Fibroblast of upper back skin (primary cell): ENCODE data around the gene KRT83.

ENCODE experiments used
- DNase-seq: peaks from one replicate; pipeline ENCODE4 v3.0.0-alpha.2; 2013

Gene KRT83

DNA sequence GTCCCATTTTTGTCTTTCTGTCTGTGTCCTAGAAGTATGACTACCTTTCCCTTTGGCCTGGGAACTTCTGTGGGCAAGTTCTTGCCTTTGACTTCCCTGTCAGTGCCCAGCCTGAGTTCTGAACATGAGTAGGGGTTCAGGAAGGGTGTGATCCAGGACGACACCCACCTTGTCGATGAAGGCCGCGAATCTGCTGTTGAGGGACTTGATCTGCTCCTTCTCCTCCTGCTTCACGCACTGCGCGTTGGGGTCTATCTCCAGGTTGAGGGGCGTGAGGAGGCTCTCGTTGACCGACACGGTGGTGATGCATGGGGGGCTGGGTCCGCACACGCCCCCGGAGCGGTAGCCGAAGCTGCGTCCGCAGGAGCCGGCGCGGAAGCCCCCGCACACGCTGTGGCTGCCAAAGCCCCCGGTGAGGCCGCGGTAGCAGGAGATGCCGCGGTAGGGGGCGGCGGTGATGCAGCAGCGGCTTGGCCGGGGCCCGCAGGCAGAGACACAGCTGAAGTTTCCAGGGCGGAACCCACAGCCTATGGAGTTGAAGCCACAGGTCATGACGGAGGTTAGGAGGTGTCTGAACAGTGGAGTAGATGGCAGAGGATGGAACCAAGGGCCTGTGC, at the start of gene KRT83:
KRT83 (minus strand) TSS at position 615 of the 617 bp plus-strand sequence; CDS start at position 552, 63 bp downstream.
- DNase-seq, result no peak

DNA sequence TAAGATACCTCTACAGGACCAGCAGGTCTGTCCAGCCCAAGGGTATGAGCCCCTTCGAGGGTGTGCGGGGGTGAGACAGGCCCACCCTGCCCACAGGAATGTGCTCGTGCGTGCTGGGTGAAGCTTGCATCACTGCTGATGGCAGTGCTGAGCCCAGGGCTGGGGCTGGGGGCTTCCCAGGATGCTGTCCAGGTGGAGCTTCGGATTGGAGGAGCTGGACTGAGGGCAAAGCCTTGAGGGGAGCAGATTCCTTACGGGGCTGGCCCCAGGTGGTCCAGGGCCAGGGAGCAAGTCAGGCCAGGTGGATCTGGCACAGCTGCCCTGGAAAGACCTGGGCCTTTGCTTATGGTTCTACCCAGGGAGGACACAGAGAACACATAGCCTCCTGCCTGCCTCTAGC, 48.6 kb upstream of the KRT83 start:
- no peak for DNase-seq

DNA sequence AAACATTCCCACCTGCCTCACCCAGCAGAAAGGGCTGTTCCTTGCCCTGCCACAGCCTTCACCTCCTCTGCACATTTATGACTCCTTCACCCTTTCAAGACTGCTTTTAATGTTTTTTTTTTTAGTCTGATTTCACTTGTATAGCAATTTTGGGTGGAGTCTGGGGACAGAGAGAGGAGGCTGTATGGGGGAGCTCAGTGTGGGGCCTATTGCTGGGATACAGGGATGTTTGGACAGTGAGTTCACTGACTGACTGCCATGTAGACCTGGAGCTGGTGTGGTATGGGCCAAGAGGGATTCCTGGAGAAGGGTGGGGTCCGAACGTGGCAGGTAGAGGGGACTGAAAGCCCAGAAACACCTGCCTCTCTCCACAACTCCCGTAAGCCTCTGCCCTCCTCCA, 48.0 kb upstream of the KRT83 start:
- DNase-seq, result no peak

DNA sequence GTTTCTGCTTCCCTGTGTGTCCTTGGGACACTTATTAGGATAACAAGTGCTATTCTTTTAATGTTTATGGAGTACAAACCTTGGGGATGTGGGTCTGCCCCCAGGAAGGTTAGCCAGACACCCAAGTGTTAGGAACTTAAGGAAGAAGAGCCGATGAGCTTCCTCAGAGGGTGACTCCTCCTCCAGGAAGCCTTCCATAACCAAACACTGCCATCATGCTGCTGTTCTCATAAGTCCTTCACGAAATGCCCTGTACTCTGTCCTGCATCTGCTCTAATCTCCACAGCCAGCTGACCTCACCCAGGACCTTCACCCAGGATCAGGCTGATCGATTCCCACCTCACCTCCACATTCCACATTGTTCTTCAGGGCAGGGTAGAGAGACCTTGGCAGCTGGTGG, 47.3 kb upstream of the KRT83 start:
- DNase-seq, result no peak

DNA sequence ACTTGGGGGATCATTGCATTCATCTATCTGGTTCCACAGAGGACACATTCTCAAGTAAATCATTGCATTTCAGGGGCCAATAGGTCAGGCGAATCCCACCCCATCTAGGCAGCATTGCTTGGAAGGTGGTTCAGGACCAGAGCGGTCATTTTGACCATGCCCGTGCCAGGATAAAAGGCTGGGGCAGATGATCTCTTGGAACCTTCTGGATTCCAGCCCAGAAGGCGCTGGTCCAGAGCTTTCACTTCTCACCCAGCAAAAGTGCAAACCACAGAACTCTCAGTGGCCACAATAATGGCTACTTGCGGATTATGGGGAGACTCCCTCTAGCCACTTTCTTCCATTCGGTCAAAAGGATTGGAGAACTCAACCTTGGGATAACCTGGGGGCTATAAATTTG, 46.7 kb upstream of the KRT83 start:
- no peak for DNase-seq

DNA sequence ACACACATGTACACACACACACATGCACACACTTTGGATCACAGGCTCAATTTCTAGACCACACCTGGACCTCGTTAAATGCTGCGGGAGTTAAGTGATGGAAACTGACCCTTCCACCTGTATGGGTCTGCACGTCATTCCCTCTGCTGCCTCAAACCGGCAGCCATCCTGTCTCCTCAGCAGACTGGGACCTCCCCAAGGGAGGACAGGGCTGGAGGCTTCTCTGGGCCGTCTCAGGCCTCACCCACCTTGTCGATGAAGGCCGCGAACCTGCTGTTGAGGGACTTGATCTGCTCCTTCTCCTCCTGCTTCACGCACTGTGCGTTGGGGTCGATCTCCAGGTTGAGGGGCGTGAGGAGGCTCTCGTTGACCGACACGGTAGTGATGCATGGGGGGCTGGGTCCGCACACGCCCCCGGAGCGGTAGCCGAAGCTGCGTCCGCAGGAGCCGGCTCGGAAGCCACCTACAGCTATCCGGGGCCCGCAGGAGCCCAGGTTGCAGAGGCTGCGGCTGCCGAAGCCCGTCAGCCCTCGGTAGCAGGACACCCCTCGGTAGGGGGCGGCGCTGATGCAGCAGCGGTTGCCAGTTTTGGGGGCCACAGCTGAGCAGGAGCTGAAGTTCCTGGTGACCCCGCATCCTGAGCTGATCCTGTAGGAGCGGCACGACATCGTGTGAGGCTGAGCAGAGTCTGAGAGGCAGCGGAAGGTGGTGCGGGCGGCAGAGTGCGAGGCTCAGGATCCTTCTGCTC, 45.7 kb upstream of the KRT83 start, which contains the start of gene KRT85:
KRT85 (minus strand) TSS at position 744 of the 748 bp plus-strand sequence; CDS start at position 668, 76 bp downstream.
- DNase-seq, result no peak

DNA sequence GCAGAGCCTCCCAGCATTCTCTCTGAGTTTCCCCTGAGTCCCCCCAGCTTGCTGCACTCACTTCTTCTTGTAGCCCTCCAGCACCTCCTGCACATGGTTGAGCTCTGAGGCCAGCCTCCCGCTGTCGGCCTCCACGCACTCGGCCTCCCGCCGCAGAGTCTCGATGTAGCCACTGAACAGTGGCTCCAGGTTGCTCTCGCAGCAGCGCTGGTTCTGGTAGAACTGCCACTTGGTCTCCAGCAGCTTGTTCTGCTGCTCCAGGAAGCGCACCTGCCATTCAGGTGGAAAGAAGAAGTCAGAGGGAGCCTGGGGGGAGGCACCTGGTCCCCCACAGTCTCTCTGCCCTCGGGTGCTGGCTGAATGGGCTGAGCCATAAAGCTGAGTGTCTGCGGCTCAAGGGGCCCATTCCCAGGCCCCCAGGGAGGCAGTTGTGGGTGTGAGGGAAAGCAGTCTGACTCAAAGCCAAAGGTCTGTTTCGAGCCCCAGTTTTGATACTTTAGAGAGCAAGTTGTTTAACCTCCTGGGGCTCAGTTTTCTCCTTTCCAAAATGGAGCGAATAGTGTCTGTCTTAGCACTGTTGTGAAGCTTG, 43.8 kb upstream of the KRT83 start:
- DNase-seq, result no peak

DNA sequence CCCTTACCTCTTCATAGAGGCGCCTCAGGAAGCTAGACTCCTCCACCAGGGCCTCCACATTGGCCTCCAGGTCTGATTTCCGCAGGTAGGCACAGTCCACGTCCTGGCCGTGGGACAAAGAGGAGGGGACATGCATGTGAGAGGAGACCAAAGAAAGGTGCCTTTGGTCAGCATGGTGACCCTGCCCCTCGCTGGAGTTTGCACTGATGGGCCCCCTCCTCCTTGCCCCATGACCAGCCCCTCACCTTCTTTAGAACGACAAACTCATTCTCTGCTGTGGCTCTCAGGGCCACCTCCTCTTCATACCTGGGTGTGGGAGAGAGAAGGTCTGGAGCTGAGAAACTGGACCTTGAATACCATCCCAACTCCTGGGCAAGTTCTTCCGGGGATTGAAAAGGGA, 42.9 kb upstream of the KRT83 start:
- DNase-seq, result no peak

DNA sequence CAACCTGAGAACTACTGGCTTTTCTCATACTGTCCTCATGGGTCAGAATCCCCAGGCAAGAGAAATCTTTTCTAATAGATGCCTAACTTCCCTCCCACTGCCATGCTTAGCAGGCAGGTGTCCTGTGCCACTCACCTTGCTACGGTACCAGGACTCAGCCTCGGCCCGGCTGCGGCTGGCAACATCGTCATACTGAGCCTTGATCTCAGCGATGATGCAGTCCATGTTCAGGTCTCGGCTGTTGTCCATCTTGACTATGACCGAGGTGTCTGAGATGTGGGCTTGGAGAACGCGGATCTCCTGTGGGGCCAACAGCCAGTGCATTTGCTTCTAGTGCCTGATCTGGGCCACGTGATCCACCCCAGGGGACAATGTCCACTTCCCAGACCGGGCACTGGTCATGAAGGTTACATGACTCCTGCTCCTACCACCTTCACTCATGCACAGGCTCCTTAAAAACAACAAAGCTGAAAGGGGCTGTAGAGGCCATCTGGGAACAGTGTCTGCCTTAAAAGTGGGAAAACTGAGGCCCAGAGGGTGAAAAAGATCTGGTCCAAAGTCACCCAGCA, 42.0 kb upstream of the KRT83 start:
- no peak for DNase-seq

DNA sequence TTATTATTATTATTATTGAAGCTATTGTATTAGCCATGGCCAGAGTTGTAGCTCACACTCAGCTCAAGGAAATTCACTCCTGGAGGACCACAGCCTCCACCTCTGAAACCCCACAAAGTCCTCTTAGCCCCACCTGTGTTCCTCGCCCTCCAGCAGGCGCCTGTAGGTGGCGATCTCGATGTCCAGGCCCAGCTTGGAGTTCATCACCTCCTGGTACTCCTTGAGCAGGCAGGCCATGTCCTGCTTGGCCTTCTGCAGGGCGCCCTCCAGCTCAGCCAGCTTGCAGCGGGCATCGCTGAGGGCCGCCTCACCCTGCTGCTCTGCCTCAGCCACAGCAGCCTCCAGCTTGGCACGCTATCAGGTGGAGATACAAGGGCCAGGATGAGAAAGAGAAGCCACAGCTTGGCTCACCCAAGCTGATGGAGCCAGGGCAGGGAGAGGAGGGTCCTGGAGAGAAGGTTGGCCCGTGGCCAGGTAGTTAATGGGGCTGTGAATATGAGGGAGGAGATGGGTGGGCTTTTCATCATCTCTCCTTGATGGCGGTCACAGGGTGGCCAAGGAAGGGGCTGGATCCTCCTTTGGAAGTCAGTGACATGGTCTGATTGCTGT, 41.0 kb upstream of the KRT83 start:
- DNase-seq, result no peak

DNA sequence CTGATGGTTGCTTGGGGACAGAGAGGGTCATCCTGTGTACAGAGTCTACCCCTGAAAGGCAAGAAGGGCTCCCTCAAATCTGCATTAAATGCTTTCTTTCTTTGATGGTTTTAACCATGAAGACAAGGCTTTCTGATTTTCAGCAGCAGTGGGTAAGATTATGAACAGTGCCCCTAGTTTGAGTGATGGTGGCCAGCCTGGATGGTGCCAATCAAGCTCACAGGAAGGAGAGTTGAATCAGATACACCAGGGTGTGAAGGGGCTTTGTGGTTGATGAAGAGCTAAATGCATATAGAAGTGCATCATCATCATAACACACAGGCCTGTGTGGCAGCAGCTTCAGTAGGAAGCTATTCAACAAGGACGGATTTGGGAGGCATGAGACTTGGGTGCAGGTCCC, 40.4 kb upstream of the KRT83 start:
- no peak for DNase-seq

DNA sequence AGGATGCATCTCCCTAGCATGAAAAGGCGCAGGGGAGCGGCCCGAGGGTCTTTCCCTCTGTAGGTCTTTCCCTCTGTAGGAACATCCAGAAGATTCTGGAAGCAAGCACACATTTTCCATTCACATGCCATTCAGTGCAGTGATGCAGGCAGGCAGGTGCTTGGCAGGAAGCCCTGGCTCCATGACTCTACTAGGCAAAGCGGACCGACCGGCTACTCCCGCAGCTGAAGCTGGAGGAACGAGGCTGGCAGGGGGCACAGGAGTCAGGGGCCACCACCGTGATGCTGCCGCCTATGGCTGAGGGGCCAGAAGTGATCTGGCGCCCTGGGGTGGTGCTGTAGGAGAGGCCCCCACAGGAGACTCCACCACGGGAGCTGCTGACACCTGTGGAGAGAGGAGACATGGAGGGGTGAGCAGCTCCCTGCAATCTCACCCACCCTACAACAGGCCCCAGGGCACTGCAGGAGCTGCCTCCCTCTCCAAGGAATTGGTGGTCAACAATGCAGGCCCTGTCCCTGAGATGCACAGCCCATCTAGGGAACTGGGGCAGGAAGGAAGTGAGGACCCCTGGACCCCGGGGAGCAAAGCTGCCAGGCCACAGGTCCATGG, 39.6 kb upstream of the KRT83 start:
- DNase-seq, result no peak

DNA sequence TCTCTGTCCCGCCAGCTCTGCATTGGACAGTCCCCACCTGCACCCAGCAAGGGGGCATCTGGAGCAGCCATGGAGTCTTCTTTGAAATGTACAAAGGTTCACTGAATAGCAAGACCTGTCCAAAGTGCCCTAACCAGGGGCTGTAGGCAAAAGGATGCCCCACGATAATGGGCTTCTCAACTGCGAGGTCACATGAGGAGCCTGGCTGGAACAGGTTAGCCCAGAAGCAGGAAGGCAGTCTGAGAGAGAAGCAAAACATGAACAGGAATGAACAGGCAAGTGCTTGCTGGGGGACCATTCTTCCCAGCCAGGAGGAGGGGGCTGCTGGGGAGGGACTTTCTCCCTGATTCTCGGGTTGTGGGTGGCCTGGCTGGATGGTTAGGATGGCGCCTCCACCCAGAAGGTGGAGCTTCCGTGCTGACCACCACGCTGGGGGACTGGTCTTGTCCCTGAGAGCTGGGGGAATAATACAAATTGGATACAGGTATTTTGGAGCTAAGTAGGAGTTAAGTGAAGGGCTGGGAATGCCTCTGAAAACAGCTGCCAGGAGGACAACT, 39.0 kb upstream of the KRT83 start:
- DNase-seq, result no peak

DNA sequence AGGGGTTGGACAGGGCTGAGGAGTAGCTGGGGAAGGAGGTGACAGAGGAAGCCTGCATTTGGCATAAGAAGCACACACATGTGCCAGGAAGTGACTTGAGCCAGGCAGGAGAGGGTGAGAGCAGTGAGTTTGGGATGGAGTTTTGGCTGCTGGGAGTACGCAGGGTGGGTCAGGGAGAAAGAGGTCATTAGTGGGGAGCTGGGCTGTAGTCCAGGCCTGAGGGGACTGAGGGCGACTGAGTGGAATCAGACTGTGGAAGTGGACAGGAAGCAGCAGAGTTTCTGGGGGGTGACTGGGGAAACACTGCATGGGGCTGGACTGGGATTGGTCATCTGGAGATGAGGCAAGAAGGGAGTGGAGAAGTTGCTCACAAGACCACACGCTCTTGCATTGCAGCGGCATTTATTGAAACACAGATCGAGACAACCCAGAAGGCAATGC, 38.4 kb upstream of the KRT83 start:
- no peak for DNase-seq

DNA sequence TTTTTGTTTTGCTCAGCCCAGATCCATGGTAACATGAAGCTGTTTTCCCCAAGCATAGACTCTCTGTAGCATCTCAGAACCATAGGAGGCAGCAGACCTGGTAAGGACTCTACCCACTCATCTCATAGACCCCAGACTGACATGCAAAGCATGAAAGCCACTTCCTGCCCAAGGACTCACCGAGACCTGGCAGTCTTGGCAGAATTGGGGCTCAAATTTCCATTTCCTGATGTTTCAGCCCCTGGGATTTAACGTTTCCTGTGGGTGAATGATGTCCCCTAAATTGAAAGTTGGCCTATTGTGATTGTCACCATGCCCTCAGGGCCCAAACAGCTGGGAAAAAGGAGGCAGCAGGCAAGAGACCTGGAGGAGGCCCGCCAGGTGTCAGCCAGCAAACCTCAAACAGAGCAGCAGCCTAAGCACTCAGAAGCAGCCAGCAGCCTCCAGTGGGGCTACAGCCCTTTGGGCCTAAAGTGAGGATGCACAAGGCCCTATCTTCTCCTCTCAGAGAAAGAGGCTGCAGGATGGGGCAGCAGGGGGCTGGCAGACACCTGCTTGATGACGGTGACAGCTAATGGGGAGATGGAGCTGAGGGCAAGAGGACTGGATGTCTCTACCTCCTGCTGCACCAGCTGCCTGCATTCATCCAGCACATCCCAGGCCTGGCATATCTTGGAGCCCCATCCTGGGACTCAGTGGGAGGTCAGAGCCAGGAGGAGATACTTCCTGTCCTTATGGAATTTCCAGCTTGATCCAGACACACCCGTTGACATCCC, 37.6 kb upstream of the KRT83 start:
- peak; percentile 6 for DNase-seq

DNA sequence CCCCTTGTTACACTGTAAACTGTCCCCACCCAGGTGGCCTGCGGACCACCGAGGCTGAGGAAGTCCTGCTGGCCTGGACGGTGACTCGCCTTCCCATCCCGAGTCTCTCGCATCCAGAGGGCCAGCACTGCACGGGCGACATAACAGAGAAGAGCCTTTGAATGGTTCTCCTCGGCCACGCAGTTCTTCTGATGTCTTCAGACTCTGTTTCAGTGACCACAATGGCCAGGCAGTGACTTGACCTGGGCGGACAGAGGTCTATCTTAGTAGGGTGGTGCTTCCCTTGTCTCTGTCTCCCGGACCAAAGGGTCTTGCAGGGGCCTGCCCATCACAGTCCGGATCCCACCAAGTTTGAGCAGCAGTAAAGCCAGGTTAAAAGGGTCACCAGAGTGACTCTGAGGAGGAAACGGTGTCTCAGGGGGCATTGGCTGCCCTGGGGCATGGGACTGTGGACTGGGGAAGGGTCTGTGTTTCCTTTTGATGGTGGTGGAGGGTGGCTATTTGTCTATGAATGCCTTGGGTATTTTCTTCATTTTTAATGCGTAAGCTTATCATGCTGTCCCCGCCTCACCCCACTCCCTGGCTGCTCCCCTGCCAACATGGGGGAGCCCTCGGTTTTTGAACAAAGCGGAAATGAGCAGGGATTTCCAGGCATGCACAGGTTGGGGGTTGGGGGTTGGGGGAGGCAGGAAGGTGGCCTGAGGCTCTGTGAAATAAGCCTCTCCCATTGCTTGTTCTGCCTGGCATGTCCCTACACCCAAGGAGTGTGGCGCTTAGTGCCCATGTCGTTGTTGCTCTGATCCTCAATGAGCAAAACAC, 35.8 kb upstream of the KRT83 start:
- no peak for DNase-seq

DNA sequence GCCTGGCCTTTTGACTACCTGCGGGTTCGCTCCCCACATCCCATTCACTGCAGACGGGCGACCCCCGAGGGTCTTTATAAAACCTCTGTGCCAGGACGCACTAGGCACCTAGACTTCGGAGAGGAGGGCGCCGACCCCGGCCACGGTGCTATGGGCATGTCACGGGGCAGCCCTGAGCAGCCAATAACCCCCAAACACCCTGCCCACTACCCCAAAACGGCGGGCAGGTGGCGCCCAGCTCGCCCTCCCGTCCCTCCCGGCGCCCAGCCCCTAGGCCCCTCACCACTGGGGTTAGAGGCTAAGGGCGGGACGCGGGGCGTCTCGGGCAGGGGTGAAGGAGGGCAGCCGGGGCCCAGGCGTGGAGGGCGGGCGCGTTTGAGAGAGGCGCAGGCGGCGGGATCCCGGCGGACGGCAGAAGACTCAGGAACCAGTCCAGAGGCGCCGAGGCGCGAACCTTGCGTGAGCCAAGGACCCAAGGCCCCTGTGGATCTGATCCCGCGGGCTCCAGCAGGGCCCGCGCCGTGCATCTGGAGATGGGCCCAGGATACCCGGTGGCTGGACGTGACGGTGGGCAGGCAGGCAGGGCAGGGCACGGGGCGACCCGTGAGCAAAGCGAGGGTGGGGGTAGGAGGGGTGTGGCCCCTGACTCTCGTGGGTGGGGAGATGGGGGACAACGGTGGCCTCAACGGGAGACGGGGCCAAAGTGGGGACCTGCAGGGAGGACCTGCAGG, 35.0 kb upstream of the KRT83 start:
- no peak for DNase-seq

DNA sequence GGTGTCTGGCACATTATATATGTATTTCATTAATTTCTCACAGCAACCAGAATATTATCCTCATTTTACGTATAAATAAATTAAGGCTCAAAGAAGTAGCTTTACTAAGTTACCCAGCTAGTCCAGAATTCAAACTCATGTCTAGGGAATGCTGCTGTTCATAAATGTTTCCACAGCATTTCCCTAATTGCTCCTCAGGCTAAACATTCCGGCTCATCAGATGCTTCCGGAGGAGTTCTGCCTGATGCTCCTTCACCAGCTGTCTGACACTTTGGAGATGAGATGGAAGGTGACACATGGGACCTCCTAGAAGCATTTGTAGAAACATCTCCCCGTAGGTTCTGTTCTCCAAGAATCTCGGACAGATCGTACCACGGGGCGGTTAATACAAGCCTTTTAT, 34.0 kb upstream of the KRT83 start:
- DNase-seq, result no peak

DNA sequence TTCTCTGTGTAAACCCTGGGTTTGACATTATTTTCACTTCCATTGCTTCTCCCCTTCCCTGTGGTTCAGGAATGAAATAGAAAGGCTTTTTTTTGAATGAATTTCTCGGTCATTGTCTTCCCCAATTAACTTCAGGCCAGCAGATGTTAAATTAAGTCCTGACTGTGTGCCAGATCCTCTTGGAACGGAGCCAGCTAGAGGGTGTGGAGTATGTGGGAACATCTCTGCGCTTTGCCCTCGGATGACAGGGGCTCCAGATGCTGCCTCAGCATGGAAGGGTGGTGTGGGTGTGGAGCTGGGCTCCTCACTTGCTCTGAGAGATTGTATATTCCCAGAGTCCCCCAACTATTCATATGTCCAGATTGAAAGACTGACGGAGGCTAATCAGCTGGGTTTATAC, 33.0 kb upstream of the KRT83 start:
- no peak for DNase-seq

DNA sequence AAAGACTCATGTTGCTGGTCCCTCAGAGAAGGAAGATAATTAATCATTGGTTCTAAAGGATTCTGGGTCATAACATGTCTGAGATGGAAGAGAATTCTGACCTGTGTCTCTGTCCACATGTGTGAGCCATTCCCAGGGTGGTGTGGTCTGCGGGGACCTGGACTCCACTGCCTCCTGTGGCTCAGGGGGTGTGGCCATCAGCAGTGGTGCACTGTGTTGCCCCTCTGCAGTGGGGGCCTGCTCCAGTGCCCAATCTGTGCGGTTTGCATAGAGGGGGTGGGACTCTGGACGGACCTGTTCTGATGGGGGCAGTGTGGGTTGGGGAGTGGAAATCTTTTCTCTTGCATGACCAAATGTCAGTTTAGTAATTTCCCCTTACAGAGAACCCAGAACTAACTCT, 32.6 kb upstream of the KRT83 start:
- DNase-seq, result no peak
